ENCODE results near the gene SLC4A9.
A peak's percentile ranks its signal among the peaks of the same experiment; 100 is the strongest.
"Not testable (repeated sequence)": the region's sequence is repeated elsewhere in the genome, so short reads cannot be mapped to it uniquely, and the experiment has no call there.

The SLC4A9 gene

DNA sequence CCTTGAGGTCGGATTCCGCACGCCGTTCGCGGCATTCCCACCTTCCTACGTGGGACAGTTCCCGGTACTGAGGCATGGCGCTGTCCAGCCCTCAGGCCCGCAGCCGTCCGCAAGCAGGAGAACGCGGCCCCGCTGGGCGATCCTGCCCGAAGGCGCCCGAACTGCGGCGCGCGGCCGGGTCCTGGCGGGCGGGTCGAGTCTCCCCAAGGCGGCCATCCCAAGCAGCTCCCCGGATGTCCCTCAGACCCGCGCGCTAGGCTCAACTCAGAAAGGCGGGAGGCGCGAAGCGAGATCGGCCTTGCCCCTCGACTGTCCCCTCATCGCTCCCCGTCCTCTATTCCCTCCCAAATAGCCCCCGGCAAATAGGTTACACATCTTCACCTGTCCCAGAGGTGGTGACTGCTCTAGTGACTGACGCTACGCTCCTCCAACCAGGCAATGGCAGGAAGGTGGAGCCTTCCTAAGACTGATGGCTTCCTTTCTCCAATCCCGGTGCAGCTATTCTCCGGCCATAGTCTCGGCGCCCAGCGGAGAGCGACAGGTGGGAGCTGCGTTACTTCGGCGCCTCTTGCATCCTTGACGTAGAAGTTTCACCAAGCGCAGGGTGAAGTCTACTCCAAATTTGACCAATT, 40.9 kb downstream of the SLC4A9 start:
- peak; percentile 72 for DNase-seq (ENCODE audit: low read depth in 2 of 2)

DNA sequence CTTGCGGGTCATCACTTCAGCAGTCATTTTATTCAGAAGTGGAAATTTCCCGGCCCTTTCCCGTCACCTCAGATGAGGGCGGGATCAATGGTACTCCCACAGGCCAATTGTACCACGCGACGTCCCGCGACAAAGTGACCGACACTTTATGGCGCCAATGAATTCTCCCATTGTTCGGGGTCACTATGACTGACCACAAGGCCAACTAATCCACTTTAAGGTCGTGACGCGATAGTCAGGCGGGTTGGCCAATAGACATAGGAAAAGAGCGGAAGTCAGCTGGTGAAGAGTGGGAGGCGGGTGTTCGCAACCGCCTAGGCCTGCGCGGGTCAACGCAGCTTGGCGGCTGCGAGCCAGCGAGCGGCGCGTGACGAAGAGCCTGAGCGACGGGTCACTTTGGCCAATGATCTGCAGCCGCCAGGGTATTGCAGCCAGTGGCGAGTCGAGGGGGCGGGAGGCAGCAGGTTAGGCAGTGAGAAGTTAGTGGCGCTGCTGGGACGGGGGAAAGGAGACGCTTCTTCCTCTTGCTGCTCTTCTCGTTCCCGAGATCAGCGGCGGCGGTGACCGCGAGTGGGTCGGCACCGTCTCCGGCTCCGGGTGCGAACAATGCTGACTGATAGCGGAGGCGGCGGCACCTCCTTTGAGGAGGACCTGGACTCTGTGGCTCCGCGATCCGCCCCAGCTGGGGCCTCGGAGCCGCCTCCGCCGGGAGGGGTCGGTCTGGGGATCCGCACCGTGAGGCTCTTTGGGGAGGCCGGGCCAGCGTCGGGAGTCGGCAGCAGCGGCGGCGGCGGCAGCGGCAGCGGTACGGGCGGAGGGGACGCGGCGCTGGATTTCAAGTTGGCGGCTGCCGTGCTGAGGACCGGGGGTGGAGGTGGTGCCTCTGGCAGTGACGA, 41.6 kb downstream of the SLC4A9 start, which contains the start of gene ANKHD1:
TSS of gene ANKHD1 (plus strand) at position 472 of the 896 bp plus-strand sequence. CDS start at position 607, 135 bp downstream.
- DNase-seq (ENCODE audit: low read depth in 2 of 2): peak; percentile 88 to 89

DNA sequence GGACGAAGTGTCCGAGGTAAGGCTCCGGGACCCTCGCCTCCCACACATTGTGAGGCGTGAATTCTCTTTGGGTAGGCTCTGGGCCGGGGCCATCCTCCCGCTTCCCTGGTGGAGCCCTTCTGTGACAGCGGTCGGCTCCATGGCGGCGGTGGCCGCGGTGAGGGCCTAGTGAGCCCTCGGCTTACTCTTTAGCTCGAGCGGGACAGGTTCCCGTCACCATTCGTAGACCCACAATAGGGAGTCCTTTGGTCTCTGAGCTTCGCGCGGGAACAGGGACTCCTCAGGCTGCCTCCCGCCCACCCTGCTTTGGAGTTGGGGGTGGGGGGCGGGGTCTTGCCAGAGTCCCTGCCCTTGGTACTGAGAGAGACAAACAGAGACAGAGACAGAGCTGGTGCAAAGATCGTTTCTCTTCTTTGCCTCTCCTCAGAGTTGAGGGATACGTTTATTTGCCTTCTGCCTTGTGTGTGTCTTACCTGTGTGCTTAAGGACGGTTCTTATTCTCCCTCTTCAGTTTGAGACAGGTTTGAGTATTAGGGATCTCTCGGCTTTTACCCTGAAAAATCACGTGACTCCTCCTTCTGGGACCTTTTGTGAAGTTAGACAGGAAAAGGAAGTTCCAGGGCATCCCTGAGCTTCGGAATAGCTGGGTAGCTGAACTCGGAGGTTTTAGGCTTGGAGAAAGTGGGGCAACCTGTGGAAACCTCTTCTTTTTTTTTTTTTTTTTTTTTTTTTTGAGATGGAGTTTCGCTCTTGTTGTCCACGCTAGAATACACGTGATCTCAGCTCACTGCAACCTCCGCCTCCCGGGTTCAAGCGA, 42.5 kb downstream of the SLC4A9 start:
- peak; percentile 36 for DNase-seq (ENCODE audit: low read depth in 2 of 2)

DNA sequence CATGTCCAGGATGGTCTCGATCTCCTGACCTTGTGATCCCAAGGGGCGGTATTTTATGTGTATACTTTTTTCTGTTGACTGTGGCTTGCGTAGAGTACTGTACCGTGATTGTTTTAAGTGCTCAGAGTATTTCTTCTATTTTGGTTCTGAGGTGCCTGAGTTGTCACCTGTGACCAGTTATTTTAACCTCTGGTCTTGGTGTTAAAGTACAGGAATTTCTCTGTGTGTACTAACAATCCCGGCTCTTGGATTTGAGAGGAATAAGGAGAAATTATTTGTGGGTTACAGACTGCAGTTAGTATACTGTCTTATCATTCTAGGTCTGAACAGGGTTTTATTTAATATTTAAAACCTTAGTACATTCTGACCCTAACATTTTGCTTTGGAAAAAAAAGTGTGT, 43.6 kb downstream of the SLC4A9 start:
- no peak for DNase-seq (ENCODE audit: low read depth in 2 of 2)

DNA sequence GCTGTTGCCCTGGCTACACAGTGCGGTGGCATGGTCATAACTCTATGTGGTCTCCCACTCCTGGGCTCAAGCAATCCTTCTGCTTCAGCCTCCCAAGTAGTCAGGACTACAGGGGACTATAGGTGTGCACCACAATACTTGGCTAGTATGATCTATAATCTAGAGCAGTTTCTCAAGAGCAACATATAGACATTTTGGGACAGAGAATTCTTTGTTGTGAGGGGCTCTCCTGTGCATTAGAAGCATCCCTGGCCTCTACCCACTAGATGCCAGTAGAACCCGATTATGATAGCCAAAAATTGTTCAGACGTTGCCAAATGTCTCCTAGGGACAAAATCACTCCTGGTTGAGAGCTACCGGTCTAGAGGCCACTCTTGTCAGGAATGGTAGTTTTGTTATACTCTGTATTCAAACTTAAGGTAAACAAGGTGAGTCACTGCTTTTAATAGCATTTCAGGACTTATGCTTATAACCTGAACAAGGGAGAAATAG, 48.8 kb downstream of the SLC4A9 start:
- no peak for DNase-seq (ENCODE audit: low read depth in 2 of 2)

DNA sequence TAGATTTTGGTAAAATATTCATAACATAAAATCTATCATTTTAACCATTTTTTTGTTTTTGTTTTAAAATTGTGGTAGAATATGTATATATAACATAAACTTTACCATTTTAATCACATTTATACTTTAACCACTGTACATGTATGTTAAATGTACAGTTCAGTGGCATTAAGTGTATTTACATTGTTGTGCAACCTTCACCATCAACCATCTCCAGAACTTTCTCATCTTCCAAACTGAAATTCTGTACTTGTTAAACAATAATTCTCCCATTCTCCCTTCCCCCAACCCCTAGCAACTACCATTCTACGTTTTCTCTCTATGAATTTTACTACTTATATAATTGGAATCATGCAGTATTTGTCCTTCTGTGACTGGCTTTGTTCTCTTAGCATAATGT, 53.2 kb downstream of the SLC4A9 start:
- no peak for DNase-seq (ENCODE audit: low read depth in 2 of 2)

DNA sequence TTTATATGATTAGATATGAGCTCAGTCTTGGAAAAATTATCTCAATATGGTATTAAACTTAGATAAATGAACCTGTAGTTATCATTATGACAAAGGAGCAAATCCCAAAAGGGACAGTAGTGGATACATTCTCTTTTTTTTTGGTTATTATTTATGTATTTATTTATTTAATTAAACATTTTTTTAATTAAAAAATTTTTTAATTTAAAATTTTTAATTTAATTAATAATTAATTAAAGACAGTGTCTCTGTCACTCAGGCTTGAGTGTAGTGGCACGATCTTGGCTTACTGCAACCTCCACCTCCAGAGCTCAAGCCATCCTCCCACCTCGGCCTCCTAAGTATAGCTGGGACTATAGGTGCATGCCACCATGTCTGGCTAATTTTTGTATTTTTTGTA, 57.2 kb downstream of the SLC4A9 start:
- DNase-seq (ENCODE audit: low read depth in 2 of 2): no peak

DNA sequence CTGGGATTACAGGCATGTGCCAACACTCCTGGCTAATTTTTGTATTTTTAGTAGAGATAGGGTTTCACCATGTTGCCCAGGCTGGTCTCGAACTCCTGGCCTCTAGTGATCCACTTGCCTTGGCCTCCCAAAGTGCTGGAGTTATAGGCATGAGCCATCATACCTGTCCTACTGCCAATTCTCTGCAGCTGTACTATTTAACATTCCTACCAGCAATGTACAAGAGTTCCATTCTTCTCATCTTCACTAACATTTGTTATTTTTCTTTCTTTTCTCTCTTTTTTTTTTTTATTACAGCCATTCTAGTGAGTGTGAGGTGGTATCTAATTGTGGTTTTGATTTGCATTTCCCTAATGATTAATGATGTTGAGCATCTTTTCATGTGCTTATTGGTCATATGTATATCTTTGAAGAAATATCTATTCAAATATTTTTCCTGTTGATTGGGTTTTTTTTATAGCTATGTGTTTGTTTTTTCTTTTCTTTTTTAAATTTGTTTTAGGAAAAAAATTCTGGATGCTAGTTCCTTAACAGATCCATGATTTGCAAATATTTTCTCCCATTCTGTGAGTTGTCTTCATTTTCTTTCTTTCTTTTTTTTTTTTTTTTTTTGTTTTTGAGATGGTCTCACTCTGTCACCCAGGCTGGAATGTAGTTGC, 59.0 kb downstream of the SLC4A9 start:
- DNase-seq (ENCODE audit: low read depth in 2 of 2): no peak

DNA sequence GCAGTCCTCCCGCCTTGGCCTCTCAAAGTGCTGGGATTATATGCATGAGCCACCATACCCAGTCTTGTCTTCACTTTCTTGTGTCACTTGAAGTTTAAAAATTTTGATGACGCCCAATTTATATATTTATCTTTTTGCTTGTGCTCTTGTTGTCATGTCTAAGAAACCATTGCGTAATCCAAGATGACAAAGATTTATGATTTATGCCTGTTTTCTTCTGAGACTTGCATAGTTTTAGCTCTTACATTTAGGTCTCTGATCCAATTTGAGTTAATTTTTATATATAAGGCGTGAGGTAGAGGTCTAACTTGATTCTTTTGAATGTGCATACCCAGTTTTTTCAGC, 60.2 kb downstream of the SLC4A9 start:
- no peak for DNase-seq (ENCODE audit: low read depth in 2 of 2)

DNA sequence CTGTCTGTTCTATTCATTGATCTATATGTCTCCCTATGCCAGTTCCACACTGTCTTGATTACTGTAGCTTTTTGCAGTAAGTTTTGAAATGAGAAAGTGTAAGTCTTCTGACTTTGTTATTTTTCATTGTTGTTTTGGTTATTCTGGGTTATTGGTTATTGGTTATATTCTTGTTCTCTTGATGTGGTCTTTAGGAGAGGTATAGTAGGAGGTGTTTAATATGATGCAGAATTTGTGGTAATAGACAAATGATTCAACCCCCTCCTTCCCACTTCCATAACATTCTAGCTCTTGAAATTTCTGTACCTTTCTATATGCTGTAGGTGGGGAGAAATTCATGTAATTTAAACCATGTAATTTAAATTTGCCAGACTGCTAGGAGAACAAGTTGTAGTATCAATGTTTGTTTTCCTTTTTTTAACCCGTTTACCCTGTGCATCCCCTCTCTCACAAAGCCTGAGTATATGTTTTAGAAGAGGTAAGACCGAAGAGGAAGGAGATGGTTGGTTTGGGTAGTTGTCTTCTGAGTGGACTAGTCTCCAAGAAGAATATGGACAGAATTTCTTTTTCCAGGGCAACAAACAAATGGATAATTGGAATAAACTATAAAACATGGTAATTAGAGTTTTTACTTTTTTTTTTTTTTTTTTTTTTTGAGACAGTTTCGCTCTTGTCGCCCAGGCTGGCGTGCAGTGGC, 60.8 kb downstream of the SLC4A9 start:
- no peak for DNase-seq (ENCODE audit: low read depth in 2 of 2)

DNA sequence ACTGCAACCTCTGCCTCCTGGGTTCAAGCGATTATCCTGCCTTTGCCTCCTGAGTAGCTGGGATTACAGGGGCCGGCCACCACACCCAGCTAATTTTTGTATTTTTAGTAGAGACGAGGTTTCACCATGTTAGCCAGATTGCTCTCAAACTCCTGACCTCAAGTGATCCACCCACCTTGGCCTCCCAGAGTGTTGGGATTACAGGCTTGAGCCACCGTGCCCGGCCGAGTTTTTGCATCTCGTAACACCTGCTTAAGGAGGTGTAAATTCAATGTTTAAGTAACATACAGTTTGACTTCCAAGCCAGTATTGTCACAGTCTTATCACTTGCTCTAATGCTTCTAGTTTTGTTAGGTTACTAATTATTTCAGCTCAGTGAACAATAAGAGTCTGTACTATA, 61.4 kb downstream of the SLC4A9 start:
- not testable (repeated sequence) for DNase-seq (ENCODE audit: low read depth in 2 of 2)

DNA sequence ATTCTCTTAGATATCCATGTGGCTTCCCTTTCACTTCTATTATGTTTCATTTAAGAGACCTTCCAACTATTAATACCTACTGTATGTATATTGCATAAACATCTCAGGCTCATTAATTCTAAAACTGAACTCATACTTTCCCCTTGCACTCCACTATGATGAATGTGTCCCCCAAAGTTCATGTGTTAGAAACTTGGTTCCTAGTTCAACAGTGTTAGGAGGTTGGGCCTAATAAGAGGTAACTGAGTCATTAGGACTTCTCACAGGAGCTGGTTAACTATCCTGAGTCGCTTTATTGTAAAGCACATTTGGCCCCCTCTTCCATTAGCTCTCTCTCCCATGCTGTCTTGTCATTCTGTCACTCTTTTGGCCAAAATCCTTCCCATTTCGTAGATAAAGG, 63.6 kb downstream of the SLC4A9 start:
- DNase-seq (ENCODE audit: low read depth in 2 of 2): no peak

DNA sequence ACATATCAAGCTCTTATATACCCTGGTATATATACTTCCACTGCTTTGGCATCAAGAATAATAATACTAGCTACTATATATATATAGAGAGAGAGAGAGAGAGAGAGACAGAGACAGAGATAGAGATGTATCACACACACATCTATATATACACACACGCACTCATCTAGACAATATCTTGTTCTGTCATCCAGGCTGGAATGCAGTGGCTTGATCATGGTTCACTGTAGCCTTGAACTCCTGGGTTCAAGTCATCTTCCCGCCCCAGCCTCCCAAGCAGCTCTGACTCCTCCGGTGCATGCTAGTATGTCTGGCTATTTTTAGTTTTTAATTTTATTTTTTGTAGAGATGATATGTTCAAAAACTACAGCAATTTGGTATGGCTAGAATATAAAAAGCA, 64.1 kb downstream of the SLC4A9 start:
- no peak for DNase-seq (ENCODE audit: low read depth in 2 of 2)

Data from stimulated activated CD4-positive, alpha-beta T cell treated with anti-CD3 and anti-CD28 coated beads, Interleukin-1b, Interleukin-23, amount 100 ng/mL, for 4 hours (primary cell).